ENCODE measurements around the gene FAM229A.

Gene FAM229A

GRCh38 chr1:32329931-32330466 is 32.3 kb downstream of the FAM229A start:
- DNase-seq (ENCODE audit: low spot score), result no peak

- no peak for DNase-seq (ENCODE audit: low spot score)
Observed at GRCh38 chr1:32327204-32327603, 35.1 kb downstream of the FAM229A start.

- DNase-seq (ENCODE audit: low spot score), result no peak
Observed at GRCh38 chr1:32321712-32322291, 40.5 kb downstream of the FAM229A start.

GRCh38 chr1:32318127-32318869 is 44.0 kb downstream of the FAM229A start:
- DNase-seq (ENCODE audit: low spot score), result no peak

GRCh38 chr1:32316903-32317277 is 45.4 kb downstream of the FAM229A start:
- no peak for DNase-seq (ENCODE audit: low spot score)

- no peak for DNase-seq (ENCODE audit: low spot score)
Observed at GRCh38 chr1:32311709-32312393, 50.4 kb downstream of the FAM229A start.
